ENCODE data around the gene MARK1. TPM values are rescaled to one million over a fixed set of nuclear protein-coding genes. Genes with fewer than 3 reads are reported as not detected.

MARK1 gene
- total RNA-seq, result 95.8 TPM

DNA sequence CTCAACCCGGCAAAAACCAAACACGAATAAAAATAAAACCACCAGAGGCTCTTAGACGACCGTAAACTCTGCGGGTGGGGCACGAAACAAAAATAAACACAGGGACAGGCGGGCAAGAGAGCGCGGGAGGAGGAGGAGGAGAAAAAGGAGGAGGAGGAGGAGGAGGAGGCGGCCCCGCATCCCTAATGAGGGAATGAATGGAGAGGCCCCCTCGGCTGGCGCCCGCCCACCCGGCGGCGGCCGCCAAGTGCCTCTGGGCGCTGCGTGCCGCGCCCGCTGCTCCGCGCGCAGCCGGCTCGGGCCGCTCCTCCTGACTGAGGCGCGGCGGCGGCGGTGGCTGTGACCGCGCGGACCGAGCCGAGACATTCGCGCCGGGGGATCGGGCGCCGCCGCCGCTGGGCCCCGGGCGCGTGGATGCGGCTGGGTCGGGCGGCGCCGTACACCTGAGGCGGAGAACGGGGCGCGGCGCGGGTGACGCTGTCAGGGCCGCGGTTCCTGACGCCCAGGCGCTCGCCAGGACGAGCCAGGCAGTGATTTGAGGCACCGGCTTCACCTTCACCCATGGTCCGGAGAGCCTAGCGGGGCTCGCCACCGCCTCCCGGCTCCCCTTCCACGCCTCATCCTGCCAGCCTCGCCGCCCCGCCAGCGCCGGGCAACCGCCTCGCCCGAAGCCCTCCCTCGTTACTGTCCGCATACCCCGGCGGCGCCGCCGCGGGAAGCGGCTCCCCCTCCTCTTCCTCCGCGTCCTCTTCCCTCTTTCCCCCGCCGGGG is at the start of gene MARK1:
MARK1 (plus strand) TSS at position 229 of the 771 bp plus-strand sequence. CDS start 687 bp downstream, outside the sequence.

DNA sequence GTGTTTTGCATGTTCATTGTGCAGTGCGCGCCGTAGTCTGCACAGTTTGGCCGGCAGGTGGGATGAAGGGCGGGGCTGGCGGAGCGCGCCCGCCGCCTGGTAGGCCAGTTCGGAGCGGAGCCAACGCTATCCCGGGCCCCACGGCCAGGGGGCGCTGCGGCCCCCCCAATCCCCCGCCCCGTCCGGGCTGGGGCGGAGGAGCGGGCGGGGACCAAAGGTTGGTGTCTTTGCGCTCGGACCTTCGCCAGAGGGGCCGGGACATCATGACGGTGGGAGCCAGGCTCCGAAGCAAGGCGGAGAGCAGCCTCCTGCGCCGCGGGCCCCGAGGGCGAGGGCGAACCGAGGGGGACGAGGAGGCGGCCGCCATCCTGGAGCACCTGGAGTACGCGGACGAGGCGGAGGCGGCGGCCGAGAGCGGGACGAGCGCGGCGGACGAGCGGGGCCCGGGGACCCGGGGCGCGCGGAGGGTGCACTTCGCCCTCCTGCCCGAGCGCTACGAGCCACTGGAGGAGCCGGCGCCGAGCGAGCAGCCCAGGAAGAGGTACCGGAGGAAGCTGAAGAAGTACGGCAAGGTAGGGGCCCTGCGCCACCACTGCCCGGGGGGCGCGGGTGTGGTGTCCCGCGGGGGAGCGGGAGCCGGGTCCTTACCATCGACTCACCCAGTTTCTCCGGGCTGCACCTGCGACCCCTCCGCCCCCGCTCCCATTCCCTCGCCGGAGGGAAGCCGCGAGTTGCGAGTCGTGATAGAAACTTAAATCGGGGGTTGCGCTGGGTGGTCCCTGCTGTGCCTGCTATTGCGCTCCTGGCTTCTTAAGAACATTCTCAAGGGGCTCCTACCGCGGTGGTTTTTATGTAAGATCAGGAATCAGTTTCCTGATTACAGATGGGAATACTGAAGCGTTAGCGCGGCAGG is 162.5 kb downstream of the MARK1 start, which contains the start of gene C1orf115:
C1orf115 (plus strand) TSS at position 224 of the 913 bp plus-strand sequence; CDS start at position 264, 40 bp downstream.

Small RNA genes lying within 50 kb of the gene (small RNA-seq; reads per million reads assigned to genes)
- gene RN7SL464P (ENCODE audit: low replicate concordance), result not detected

Other genes starting within 250 kb of the MARK1 start
- gene C1orf115, start 162.2 kb downstream of the MARK1 start, total RNA-seq, result 22.5 TPM
- 8.1 TPM for gene MTARC2, start 220.2 kb downstream of the MARK1 start, total RNA-seq